GM12872 (cell line): ENCODE measurements around the gene POMT1.

Source experiments
- CTCF ChIP-seq: IDR thresholded peaks from 3 replicates; pipeline ENCODE4 v1.5.1; 2011; ENCODE audit warnings: low read depth, mild to moderate bottlenecking, low read length, moderate library complexity; ENCODE audit not compliant: insufficient read depth

The POMT1 gene

DNA sequence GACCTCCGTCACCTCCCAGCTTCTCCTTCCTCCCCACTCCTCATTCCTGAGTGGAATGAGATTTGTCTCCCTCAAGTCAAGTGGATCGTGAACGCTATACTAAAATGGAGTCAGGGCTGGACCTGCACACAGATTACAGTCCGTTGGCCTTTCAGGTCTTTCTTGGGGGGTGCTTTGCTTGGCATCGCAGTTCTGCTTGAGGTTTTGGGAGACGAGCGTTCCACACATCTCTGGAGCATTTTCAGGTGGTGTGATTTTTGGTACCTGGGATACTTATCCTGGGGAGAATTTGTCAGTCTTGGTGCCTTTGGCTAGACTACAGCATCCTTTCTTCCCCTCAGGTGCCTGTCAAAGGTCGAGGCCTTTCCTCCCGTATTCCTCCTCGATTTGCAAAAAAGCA lies 23.8 kb upstream of the POMT1 start:
- no peak for TF ChIP-seq CTCF

- no peak for TF ChIP-seq CTCF
Measured at GRCh38 chr9:131480258-131480657, 22.5 kb upstream of the POMT1 start.

DNA sequence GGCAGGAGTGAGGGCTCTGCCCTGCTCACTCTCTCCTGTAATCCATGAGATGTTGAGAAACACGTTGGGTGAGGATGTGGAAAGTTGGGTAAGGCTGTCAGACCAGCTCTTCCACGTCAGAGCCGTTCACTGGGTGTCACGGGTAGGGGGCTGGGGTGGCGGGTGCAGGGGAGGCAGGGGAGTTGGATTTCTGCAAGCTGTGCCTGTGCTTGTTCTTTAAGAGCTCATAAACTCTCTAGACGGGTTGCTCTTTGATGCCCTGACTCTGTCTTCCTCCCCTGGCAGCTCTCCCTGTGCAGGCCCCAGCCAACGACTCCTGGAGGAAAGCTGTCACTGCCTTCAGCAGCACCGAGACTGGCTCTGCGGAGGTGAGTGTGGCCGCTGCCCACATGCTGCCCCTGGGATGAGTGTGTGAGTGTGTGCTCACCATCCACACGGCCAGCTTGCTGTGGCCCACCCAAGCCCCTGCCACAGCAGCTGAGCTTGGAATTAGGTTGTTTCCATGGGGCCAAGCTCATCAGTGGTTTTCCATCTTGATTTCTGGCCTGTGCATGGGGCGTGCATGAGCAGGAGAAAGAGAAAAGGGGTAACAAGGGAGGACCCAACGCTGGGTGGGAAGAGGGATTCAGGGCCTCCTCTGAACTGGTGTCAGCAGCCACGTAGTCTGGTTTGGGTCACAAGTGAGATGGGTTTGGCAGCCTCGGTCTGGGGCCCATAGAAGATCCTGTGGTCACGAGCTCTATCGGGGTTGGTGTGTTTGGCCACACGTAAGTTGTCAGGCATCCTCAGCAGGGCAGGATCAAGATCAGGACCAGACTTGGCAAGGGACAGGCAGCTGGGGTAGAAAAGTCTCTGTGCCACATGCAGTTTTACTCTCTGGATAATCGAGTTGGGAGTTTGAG lies 21.0 kb upstream of the POMT1 start:
- no peak for TF ChIP-seq CTCF

GRCh38 chr9:131482343-131483006 lies 20.2 kb upstream of the POMT1 start:
- no peak for TF ChIP-seq CTCF

DNA sequence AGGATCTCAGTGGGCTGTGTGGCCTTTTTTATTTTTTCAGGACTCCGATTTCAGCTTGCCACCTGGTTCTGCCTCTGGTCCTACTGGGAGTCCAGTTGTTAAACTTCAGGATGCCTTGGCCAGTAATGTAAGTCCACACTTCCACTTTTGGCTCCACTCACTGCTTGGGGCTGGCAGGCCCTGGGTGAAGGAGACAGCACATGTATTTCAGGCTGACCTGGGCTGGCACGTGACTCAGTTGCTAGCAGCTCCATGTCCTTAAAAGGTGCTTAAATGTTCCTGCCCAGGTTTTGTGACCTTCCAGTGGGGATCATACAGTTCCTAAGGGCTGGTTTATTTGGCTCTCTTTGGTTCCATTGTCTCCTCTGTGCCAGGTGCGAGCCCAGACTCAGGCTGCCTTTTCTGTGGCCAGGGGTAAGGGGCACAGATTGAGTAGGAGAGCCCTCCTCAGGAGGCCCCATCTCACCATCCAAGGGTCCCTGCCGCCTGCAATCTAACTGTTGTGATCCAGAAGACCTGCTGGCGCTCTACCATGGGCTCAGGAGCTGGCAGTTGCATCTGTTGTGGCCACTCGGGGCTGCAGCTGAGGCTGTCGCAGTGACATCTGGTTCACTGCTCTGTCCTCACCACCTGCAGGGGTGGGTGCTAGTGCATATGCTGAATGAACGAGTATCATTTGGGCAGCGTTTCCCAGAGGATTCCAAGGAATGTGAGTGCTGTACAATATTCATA lies 19.2 kb upstream of the POMT1 start:
- TF ChIP-seq CTCF: no peak

DNA sequence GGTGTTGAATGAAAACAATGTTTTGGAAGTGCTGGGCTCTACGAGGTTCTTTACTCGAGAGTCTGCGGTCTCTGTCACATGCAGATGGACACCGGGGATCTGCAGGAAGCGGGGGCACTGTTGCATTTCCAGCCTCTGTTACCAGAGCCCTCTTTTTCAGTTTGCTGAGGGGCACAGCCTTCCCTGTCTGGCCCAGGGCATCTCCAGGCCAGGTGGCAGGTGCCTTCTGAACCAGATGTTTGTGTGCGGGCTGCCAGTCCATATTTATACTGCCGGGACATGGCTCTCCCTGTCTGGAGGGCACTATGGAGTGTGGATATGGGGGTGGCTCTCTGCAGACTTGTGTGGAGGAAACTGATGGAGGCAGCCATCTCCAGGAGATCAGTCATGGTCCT lies 18.7 kb upstream of the POMT1 start:
- no peak for TF ChIP-seq CTCF

DNA sequence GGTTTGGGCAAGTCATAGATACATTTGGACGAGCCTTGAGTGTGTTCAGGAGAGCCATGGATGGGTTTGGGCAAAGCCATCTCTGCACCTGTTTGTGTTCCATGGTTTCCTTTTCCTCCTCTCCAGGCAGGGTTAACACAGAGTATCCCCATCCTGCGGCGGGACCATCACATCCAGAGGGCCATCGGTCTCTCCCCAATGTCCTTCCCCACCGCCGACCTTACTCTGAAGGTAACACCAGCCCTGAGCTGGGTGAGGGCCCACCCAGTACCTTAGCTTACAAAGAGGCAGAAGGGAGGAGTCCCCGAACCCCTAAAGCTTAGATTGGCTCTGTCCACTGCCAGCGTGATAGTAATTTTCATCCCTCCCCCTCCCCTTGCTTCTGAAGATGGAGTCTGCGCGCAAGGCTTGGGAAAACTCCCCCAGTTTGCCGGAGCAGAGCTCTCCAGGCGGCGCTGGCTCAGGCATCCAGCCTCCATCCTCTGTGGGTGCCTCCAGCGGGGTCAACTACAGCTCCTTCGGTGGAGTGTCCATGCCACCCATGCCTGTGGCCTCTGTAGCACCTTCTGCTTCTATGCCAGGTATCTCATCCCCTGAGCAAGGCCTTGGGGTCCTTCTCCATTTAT lies 18.0 kb upstream of the POMT1 start:
- no peak for TF ChIP-seq CTCF
